ENCODE data around the gene MRPS18A. TPM values are rescaled to one million over a fixed set of nuclear protein-coding genes. Genes with fewer than 3 reads are reported as not detected.

Gene MRPS18A
- total and polyA plus RNA-seq, 2 of the 13 experiments (the other 11 are each of a cell fraction or from before 2014, with no cell fraction given), result 87.8 to 89.1 TPM

- no peak for TF ChIP-seq SETDB1 (CRISPR knock-in tag; IDR thresholded peaks at IDR 0.05; ENCODE audit: borderline replicate concordance)
- no peak for TF ChIP-seq IKZF4 (CRISPR knock-in tag; IDR thresholded peaks at IDR 0.05; ENCODE audit: borderline replicate concordance, low read depth, not compliant biosample characterization)
- TF ChIP-seq HOXD1 (CRISPR knock-in tag; IDR thresholded peaks at IDR 0.05), result no peak
- no peak for TF ChIP-seq FOXK1 (CRISPR knock-in tag; IDR thresholded peaks at IDR 0.05; ENCODE audit: borderline replicate concordance, low read depth)
- TF ChIP-seq SNRNP70 (IDR thresholded peaks at IDR 0.05; ENCODE audit: low read depth, low read length), result no peak
- TF ChIP-seq ZNF713 (CRISPR knock-in tag; IDR thresholded peaks at IDR 0.05), result 0 out of 2 replicates have a peak, but pooled peaks have one; percentile 72
- 0 out of 2 replicates have a peak, but pooled peaks have one; percentile 58 for TF ChIP-seq ZNF703 (CRISPR knock-in tag; IDR thresholded peaks at IDR 0.05; ENCODE audit: borderline replicate concordance)
- no peak for TF ChIP-seq JDP2 (CRISPR knock-in tag; IDR thresholded peaks at IDR 0.05; ENCODE audit: borderline replicate concordance)
- peak; percentile 77 for TF ChIP-seq SAP130 (CRISPR knock-in tag; IDR thresholded peaks at IDR 0.05; ENCODE audit: low read depth)
- TF ChIP-seq, protein P1, sequence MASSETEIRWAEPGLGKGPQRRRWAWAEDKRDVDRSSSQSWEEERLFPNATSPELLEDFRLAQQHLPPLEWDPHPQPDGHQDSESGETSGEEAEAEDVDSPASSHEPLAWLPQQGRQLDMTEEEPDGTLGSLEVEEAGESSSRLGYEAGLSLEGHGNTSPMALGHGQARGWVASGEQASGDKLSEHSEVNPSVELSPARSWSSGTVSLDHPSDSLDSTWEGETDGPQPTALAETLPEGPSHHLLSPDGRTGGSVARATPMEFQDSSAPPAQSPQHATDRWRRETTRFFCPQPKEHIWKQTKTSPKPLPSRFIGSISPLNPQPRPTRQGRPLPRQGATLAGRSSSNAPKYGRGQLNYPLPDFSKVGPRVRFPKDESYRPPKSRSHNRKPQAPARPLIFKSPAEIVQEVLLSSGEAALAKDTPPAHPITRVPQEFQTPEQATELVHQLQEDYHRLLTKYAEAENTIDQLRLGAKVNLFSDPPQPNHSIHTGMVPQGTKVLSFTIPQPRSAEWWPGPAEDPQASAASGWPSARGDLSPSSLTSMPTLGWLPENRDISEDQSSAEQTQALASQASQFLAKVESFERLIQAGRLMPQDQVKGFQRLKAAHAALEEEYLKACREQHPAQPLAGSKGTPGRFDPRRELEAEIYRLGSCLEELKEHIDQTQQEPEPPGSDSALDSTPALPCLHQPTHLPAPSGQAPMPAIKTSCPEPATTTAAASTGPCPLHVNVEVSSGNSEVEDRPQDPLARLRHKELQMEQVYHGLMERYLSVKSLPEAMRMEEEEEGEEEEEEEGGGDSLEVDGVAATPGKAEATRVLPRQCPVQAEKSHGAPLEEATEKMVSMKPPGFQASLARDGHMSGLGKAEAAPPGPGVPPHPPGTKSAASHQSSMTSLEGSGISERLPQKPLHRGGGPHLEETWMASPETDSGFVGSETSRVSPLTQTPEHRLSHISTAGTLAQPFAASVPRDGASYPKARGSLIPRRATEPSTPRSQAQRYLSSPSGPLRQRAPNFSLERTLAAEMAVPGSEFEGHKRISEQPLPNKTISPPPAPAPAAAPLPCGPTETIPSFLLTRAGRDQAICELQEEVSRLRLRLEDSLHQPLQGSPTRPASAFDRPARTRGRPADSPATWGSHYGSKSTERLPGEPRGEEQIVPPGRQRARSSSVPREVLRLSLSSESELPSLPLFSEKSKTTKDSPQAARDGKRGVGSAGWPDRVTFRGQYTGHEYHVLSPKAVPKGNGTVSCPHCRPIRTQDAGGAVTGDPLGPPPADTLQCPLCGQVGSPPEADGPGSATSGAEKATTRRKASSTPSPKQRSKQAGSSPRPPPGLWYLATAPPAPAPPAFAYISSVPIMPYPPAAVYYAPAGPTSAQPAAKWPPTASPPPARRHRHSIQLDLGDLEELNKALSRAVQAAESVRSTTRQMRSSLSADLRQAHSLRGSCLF (CRISPR knock-in tag; IDR thresholded peaks at IDR 0.05; ENCODE audit: borderline replicate concordance), result no peak
- 0 out of 2 replicates have a peak, but pooled peaks have one; percentile 36 for TF ChIP-seq BRD4 (CRISPR knock-in tag; IDR thresholded peaks at IDR 0.05)
- TF ChIP-seq, protein P2, sequence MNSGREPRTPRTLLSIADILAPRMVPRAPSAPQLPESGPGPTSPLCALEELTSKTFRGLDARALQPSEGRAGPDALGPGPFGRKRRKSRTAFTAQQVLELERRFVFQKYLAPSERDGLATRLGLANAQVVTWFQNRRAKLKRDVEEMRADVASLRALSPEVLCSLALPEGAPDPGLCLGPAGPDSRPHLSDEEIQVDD (CRISPR knock-in tag; IDR thresholded peaks at IDR 0.05; ENCODE audit: borderline replicate concordance), result no peak
- TF ChIP-seq ZNF816 (CRISPR knock-in tag; IDR thresholded peaks at IDR 0.05; ENCODE audit: borderline replicate concordance), result no peak; the same call in 1 of the 2 replicates
- TF ChIP-seq RBM22 (optimal IDR thresholded peaks at IDR 0.05; ENCODE audit: low read length), result peak; percentile 58
- no peak for TF ChIP-seq HES4 (CRISPR knock-in tag; IDR thresholded peaks at IDR 0.05; ENCODE audit: borderline replicate concordance)
- no peak for TF ChIP-seq ZNF460 (CRISPR knock-in tag; IDR thresholded peaks at IDR 0.05; ENCODE audit: borderline replicate concordance)
- no peak for TF ChIP-seq PHB2 (IDR thresholded peaks at IDR 0.05; ENCODE audit: partially characterized antibody)
- TF ChIP-seq, protein P3, sequence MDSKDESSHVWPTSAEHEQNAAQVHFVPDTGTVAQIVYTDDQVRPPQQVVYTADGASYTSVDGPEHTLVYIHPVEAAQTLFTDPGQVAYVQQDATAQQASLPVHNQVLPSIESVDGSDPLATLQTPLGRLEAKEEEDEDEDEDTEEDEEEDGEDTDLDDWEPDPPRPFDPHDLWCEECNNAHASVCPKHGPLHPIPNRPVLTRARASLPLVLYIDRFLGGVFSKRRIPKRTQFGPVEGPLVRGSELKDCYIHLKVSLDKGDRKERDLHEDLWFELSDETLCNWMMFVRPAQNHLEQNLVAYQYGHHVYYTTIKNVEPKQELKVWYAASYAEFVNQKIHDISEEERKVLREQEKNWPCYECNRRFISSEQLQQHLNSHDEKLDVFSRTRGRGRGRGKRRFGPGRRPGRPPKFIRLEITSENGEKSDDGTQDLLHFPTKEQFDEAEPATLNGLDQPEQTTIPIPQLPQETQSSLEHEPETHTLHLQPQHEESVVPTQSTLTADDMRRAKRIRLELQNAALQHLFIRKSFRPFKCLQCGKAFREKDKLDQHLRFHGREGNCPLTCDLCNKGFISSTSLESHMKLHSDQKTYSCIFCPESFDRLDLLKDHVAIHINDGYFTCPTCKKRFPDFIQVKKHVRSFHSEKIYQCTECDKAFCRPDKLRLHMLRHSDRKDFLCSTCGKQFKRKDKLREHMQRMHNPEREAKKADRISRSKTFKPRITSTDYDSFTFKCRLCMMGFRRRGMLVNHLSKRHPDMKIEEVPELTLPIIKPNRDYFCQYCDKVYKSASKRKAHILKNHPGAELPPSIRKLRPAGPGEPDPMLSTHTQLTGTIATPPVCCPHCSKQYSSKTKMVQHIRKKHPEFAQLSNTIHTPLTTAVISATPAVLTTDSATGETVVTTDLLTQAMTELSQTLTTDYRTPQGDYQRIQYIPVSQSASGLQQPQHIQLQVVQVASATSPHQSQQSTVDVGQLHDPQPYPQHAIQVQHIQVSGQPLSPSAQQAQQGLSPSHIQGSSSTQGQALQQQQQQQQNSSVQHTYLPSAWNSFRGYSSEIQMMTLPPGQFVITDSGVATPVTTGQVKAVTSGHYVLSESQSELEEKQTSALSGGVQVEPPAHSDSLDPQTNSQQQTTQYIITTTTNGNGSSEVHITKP (CRISPR knock-in tag; IDR thresholded peaks at IDR 0.05; ENCODE audit: low read depth), result no peak
- no peak for TF ChIP-seq KLF12 (CRISPR knock-in tag; IDR thresholded peaks at IDR 0.05; ENCODE audit: borderline replicate concordance)
Observed at GRCh38 chr6:43667245-43668150, 20.1 kb downstream of the MRPS18A start (continued).

Data from HepG2 (cell line).